Natural killer cell (primary cell): Measurements from ENCODE around the gene GABRB1. TPM values are rescaled to one million over a fixed set of nuclear protein-coding genes. Genes with fewer than 3 reads are reported as not detected.

Experiments used
- ATAC-seq, 3 donors: fragments of 150-1000 bp in 2 of 3; fragments of 200-7000 bp in 1 of 3; cut with Tn5 transposase; 1 replicate in 1 of 3; 2 replicates in 2 of 3; pipeline ENCODE4 v1.10.0; 2021; ENCODE audit warnings: mild to moderate bottlenecking in 2 of 3, moderate library complexity in 2 of 3
- DNase-seq, 2 donors: peaks; one replicate each; pipeline versions ENCODE4 v3.0.0 to v3.0.0-alpha.2; 2013 to 2021; ENCODE audit warnings: mixed read lengths in 1 of 2
- H3K27ac ChIP-seq: one replicate; pipeline ENCODE4 v1.5.1; 2013; ENCODE audit warnings: mild to moderate bottlenecking, low read length
- H3K27me3 ChIP-seq: one replicate; pipeline ENCODE4 v1.6.1; 2013; ENCODE audit warnings: low read length; ENCODE audit not compliant: control insufficient read depth, insufficient read depth
- H3K36me3 ChIP-seq: one replicate; pipeline ENCODE4 v1.6.1; 2013; ENCODE audit warnings: low read length; ENCODE audit not compliant: control insufficient read depth, insufficient read depth
- H3K4me1 ChIP-seq: one replicate; pipeline ENCODE4 v1.6.1; 2013; ENCODE audit warnings: low read length; ENCODE audit not compliant: control insufficient read depth, insufficient read depth
- H3K4me3 ChIP-seq: one replicate; pipeline ENCODE4 v1.5.1; 2013; ENCODE audit warnings: low read length
- H3K9me3 ChIP-seq: one replicate; pipeline ENCODE4 v1.6.1; 2013; ENCODE audit warnings: low read length; ENCODE audit not compliant: control insufficient read depth, insufficient read depth
- H3K27ac Mint-ChIP-seq, 2 donors: one replicate each; pipeline ENCODE4 v1.8.0; 2022; ENCODE audit warnings: mild to moderate bottlenecking in 2 of 2, mixed read lengths in 2 of 2, moderate library complexity in 1 of 2
- H3K27me3 Mint-ChIP-seq, 2 donors: one replicate each; pipeline ENCODE4 v1.8.0; 2022; ENCODE audit warnings: low read depth in 2 of 2, mixed read lengths in 2 of 2
- H3K36me3 Mint-ChIP-seq: one replicate; pipeline ENCODE4 v1.8.0; 2022; ENCODE audit warnings: mixed read lengths
- H3K4me1 Mint-ChIP-seq, 2 donors: one replicate each; pipeline ENCODE4 v1.8.0; 2022; ENCODE audit warnings: mixed read lengths in 2 of 2
- H3K4me3 Mint-ChIP-seq: one replicate; pipeline ENCODE4 v1.8.0; 2022; ENCODE audit warnings: mild to moderate bottlenecking, moderate library complexity, mixed read lengths
- H3K9me3 Mint-ChIP-seq, 2 donors: one replicate each; pipeline ENCODE4 v1.8.0; 2022; ENCODE audit warnings: mixed read lengths in 2 of 2
- WGBS: methylation state at CpG from one replicate; pipeline ENCODE4 v1.1.7; 2013; ENCODE audit warnings: missing lambda C conversion rate; ENCODE audit not compliant: insufficient coverage; 5-methylcytosine and 5-hydroxymethylcytosine counted together
- intact Hi-C: fragments of 100-400 bp; cut with micrococcal nuclease; formaldehyde crosslinking; loops from one replicate; pipeline ENCODE4 v1.14.2; 2022
- total RNA-seq, 4 donors: library from RNA; stranded (reverse); fragments of 120-200 nt in 1 of 4; gene quantifications; one replicate each; pipeline versions ENCODE4 v1.2.3 to v1.2.4, GENCODE V29; 2013 to 2022
- TF ChIP-seq, protein P1 (sequence below): fragments of 200-600 bp; IDR thresholded peaks from one replicate; pipeline ENCODE4 v1.8.0; 2022; ENCODE audit warnings: antibody characterized with exemption

Gene GABRB1
- total RNA-seq, 3 donors from 2014 or later (not counting 1 experiment from before 2014, with no cell fraction given) = not detected

DNA sequence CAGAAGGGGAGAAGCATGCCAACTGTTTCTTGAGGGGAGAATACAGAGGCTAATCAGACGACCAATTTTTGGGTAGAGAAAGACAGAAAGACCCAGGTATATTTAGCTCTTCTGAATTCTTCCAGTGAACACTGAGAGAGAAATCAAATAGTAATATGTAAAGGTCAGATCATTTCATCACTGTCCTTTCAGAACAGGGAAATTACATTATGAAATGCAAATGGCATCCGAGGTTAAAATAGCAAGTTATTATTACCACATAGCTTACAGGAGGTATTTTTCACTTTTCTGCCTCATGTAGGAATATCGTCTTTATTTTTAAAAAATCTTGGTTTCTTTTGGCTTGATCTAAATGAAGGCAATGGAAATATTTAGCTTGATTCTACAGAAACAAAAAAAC, 18.0 kb downstream of the GABRB1 start:
- H3K4me1 ChIP-seq = no peaks in the 10 kb centered on the region
- H3K4me1 Mint-ChIP-seq = no peaks in the 10 kb centered on the region
- H3K36me3 ChIP-seq = no peaks in the 10 kb centered on the region
- H3K27me3 ChIP-seq = peaks cover 4% of the 10 kb centered on the region
- TF ChIP-seq, protein P1, sequence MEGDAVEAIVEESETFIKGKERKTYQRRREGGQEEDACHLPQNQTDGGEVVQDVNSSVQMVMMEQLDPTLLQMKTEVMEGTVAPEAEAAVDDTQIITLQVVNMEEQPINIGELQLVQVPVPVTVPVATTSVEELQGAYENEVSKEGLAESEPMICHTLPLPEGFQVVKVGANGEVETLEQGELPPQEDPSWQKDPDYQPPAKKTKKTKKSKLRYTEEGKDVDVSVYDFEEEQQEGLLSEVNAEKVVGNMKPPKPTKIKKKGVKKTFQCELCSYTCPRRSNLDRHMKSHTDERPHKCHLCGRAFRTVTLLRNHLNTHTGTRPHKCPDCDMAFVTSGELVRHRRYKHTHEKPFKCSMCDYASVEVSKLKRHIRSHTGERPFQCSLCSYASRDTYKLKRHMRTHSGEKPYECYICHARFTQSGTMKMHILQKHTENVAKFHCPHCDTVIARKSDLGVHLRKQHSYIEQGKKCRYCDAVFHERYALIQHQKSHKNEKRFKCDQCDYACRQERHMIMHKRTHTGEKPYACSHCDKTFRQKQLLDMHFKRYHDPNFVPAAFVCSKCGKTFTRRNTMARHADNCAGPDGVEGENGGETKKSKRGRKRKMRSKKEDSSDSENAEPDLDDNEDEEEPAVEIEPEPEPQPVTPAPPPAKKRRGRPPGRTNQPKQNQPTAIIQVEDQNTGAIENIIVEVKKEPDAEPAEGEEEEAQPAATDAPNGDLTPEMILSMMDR = no peak
- ATAC-seq = no peak
- intact Hi-C loops = no loop called here
- WGBS = 88% methylated on average over 1 of the region's 3 CpGs
- no peaks in the 10 kb centered on the region for H3K9me3 Mint-ChIP-seq
- H3K27me3 Mint-ChIP-seq = peaks cover 18 to 39% of the 10 kb centered on the region in 2 donors
- no peaks in the 10 kb centered on the region for H3K36me3 Mint-ChIP-seq
- no peak for DNase-seq
- H3K27ac ChIP-seq = no peak overlapping the region
- no peak overlapping the region for H3K27ac Mint-ChIP-seq
- no peaks in the 10 kb centered on the region for H3K9me3 ChIP-seq
- no peak overlapping the region for H3K4me3 Mint-ChIP-seq
- H3K4me3 ChIP-seq = no peak overlapping the region

DNA sequence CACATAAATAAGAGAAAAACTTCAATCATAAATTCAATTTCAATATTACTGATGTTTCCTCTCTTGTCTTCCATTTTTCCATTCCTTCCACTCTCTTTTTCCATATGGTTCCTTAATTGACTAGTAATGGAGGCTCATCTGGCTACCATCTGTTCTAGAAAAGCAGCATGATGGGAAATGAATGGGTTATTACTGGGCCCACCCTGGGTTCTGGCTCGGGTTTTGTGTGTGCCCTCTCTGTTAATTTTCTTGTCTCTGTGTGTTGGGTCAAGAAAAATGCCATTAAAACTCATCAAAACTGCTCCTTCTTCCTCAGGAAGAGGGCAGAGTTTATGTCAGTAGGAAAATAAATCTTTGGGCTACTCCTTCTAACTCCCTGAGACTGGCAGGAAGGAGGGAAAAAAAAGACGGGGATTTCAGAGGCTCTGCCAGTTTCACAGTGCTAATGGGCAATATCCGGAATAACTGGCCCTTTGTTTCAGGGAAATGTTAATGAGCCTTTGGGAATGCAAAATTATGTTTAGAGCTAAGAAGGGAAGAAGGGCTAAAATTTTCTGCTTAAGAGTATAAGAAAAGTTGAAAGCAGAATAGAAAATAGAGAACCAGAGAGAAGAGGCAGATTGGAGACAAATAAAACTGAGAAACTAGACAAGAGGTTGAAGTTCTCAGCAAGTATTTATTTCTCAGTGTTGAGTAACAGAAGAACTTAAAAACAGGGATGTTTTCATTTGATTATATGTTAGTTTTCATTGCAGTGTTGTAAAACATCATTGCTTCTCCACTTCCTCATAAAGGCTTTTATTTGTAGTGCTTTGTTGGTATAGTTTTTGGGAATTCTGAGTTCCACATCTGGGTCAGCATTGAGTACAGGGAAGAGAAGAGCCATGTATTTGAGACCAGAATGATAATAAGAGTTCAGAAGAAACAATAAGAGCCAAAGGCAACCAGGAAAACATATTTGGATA, 19.7 kb downstream of the GABRB1 start:
- Mint-ChIP-seq H3K4me3 (no peak overlapping the region), H3K9me3 (no peaks in the 10 kb centered on the region), H3K27me3 (peaks cover 18 to 34% of the 10 kb centered on the region in 2 donors), H3K27ac (no peak overlapping the region), H3K4me1 (no peaks in the 10 kb centered on the region), H3K36me3 (no peaks in the 10 kb centered on the region)
- no peaks in the 10 kb centered on the region for H3K36me3 ChIP-seq
- TF ChIP-seq, protein P1 = no peak
- DNase-seq = no peak
- H3K27me3 ChIP-seq = peaks cover 2% of the 10 kb centered on the region
- no peak overlapping the region for H3K4me3 ChIP-seq
- no peak overlapping the region for H3K27ac ChIP-seq
- WGBS = 41% methylated on average over 2 of the region's 3 CpGs
- intact Hi-C loops = no loop called here
- H3K9me3 ChIP-seq = no peaks in the 10 kb centered on the region
- ATAC-seq = no peak
- H3K4me1 ChIP-seq = no peaks in the 10 kb centered on the region

DNA sequence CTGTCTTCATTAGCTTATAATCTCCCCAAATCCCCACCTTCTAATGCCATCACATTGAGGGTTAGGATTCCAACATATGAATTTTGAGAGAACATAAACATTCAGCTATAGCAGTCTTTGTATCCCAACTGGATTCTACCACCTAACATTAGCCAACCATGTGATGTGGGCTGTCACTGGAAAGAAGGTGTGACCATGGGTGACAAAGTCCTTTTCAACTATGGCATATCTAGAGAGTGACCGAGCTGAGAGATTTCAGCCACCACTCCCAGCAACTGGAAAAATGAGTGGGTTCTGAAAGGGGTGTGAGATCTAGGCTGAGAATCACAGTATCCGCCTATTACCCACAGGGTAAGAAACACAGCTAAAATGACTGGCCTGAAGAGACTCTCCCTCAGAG, 22.1 kb downstream of the GABRB1 start:
- H3K27me3 Mint-ChIP-seq = peaks cover 14 to 41% of the 10 kb centered on the region in 2 donors

More for the DNA sequence above, 22.1 kb downstream of the GABRB1 start:
- Mint-ChIP-seq H3K4me1 (no peaks in the 10 kb centered on the region), H3K27ac (no peak overlapping the region), H3K9me3 (peaks cover 0 to 2% of the 10 kb centered on the region in 2 donors), H3K36me3 (no peaks in the 10 kb centered on the region), H3K4me3 (no peak overlapping the region)
- Histone ChIP-seq H3K4me1 (no peaks in the 10 kb centered on the region), H3K27me3 (peaks cover 2% of the 10 kb centered on the region), H3K36me3 (no peaks in the 10 kb centered on the region), H3K27ac (no peak overlapping the region), H3K4me3 (no peak overlapping the region), H3K9me3 (no peaks in the 10 kb centered on the region)
- DNase-seq (no peak), ATAC-seq (no peak)
- TF ChIP-seq, protein P1 = no peak
- intact Hi-C loops = no loop called here
- WGBS = 96% methylated on average over 2 of the region's 2 CpGs
